Frontal cortex (tissue), 4 donors: ENCODE data around the gene TRAPPC12. TPM values are rescaled to one million over a fixed set of nuclear protein-coding genes. Genes with fewer than 3 reads are reported as not detected.
"Not testable (repeated sequence)": the region's sequence is repeated elsewhere in the genome, so short reads cannot be mapped to it uniquely, and the experiment has no call there.

Source experiments
- DNase-seq, 2 donors: peaks; one replicate each; pipeline ENCODE4 v3.0.0; 2012; ENCODE audit warnings: low spot score in 2 of 2
- FAIRE-seq: peaks from 2 replicates; lab custom pipeline; 2012; peaks lifted over from hg19 to GRCh38; lab: Jason Lieb, UNC
- total RNA-seq: library from RNA; depleted of rRNA; stranded (reverse); fragments of >200 nt; gene quantifications from one replicate; pipeline ENCODE4 v1.2.3, GENCODE V29; 2014
- donor health status: control.
- donor health status: control.
- donor health status: control.

The TRAPPC12 gene
- total RNA-seq, 1 donor from 2014 or later = 55.8 TPM

- not testable (repeated sequence) for DNase-seq, FAIRE-seq
Measured at GRCh38 chr2:3492475-3492787, 112.9 kb downstream of the TRAPPC12 start.

GRCh38 chr2:3492951-3493614 is 113.6 kb downstream of the TRAPPC12 start:
- DNase-seq = peak in 1 of 2 donors; percentile 35
- FAIRE-seq = no peak

GRCh38 chr2:3493615-3494007 is 114.1 kb downstream of the TRAPPC12 start:
- peak in 1 of 2 donors; percentile 50 for DNase-seq
- no peak for FAIRE-seq

- FAIRE-seq = no peak
- DNase-seq = no peak
Measured at GRCh38 chr2:3494984-3495666, 115.6 kb downstream of the TRAPPC12 start.

- not testable (repeated sequence) for FAIRE-seq, DNase-seq
Measured at GRCh38 chr2:3496708-3497080, 117.2 kb downstream of the TRAPPC12 start.

GRCh38 chr2:3498783-3499394 is 119.4 kb downstream of the TRAPPC12 start:
- FAIRE-seq = no peak
- DNase-seq = no peak

- FAIRE-seq (no peak), DNase-seq (no peak)
Measured at GRCh38 chr2:3500326-3500899, 120.9 kb downstream of the TRAPPC12 start.

- DNase-seq (no peak), FAIRE-seq (no peak)
Measured at GRCh38 chr2:3503046-3503445, 123.6 kb downstream of the TRAPPC12 start.

GRCh38 chr2:3503483-3503882 is 124.0 kb downstream of the TRAPPC12 start:
- FAIRE-seq = no peak
- no peak for DNase-seq

GRCh38 chr2:3504741-3505140 is 125.2 kb downstream of the TRAPPC12 start:
- no peak for FAIRE-seq
- no peak for DNase-seq

GRCh38 chr2:3505771-3506170 is 126.3 kb downstream of the TRAPPC12 start:
- no peak for DNase-seq
- FAIRE-seq = no peak

- DNase-seq (no peak), FAIRE-seq (no peak)
Measured at GRCh38 chr2:3512086-3512485, 132.6 kb downstream of the TRAPPC12 start.

- FAIRE-seq (no peak), DNase-seq (no peak)
Measured at GRCh38 chr2:3513026-3513810, 133.7 kb downstream of the TRAPPC12 start.

- not testable (repeated sequence) for FAIRE-seq, DNase-seq
Measured at GRCh38 chr2:3515438-3515837, 135.9 kb downstream of the TRAPPC12 start.

GRCh38 chr2:3516831-3517230 is 137.3 kb downstream of the TRAPPC12 start:
- FAIRE-seq = no peak
- no peak for DNase-seq

- FAIRE-seq = no peak
- DNase-seq = peak in 1 of 2 donors; percentile 34
Measured at GRCh38 chr2:3517948-3518495, 138.5 kb downstream of the TRAPPC12 start.

- peak; percentile 97 for DNase-seq
- FAIRE-seq = no peak
Measured at GRCh38 chr2:3518496-3519254, 139.2 kb downstream of the TRAPPC12 start.

- DNase-seq (peak; percentile 73 to 81), FAIRE-seq (no peak)
Measured at GRCh38 chr2:3519255-3520205, 140.0 kb downstream of the TRAPPC12 start, which contains the start of gene ADI1. ADI1 (minus strand) TSS chr2:3519531; CDS start chr2:3519487, 44 bp downstream.
